HepG2 (cell line): Measurements from ENCODE around the gene ACOT8. TPM values are rescaled to one million over a fixed set of nuclear protein-coding genes. Genes with fewer than 3 reads are reported as not detected.

Experiments used
- CBX1 ChIP-seq: IDR thresholded peaks from one replicate; pipeline ENCODE4 v1.6.1; 2016; ENCODE audit warnings: antibody characterized with exemption, low read depth
- FIP1L1 ChIP-seq: fragments of 200-400 bp; formaldehyde crosslinking; IDR thresholded peaks from 2 replicates; pipeline ENCODE4 v1.6.1; 2018; ENCODE audit warnings: low read depth, mild to moderate bottlenecking, low read length, moderate library complexity, borderline replicate concordance; ENCODE audit not compliant: insufficient read depth
- FOXP1 ChIP-seq, 2 experiments: fragments of 450-650 bp in 1 of 2; IDR thresholded peaks; 2 replicates each; pipeline ENCODE4 v1.6.1; 2017 to 2018; ENCODE audit warnings: antibody characterized with exemption in 1 of 2
- MIXL1 ChIP-seq: IDR thresholded peaks from 2 replicates; pipeline ENCODE4 v1.6.1; 2016
- NFE2L2 ChIP-seq: fragments of 150-350 bp; IDR thresholded peaks from 2 replicates; pipeline ENCODE4 v1.6.1; 2014; ENCODE audit warnings: low read length
- NFIC ChIP-seq: IDR thresholded peaks from 2 replicates; pipeline ENCODE4 v1.6.1; 2012; ENCODE audit warnings: mild to moderate bottlenecking, low read length, inconsistent platforms
- TP53 ChIP-seq: sonication (generic); formaldehyde crosslinking; conservative IDR thresholded peaks from 2 replicates; pipeline ENCODE4 v1.4.0; 2020; ENCODE audit warnings: missing genetic modification reagents
- ZNF598 ChIP-seq: sonication (generic); formaldehyde crosslinking; IDR thresholded peaks from 2 replicates; pipeline ENCODE4 v1.5.1; 2020; ENCODE audit warnings: mild to moderate bottlenecking, missing genetic modification reagents, borderline replicate concordance
- ZNF720 ChIP-seq: sonication (generic); formaldehyde crosslinking; IDR thresholded peaks from 2 replicates; pipeline ENCODE4 v1.4.0; 2020; ENCODE audit warnings: missing genetic modification reagents
- polyA plus RNA-seq, 8 experiments: library from polyadenylated mRNA; depleted of rRNA in 3 of 8; stranded (reverse) in 7 of 8; unstranded in 1 of 8; fragments of >200 nt; fragmentation: Illumina TruSeq in 4 of 8; extraction: Trizol in 4 of 8; gene quantifications; 2 replicates each; pipeline versions ENCODE4 v1.2.1 to v1.2.3, GENCODE V29; 2011 to 2016; ENCODE audit warnings: low read depth in 4 of 8, missing spikeins in 1 of 8, mixed read lengths in 1 of 8; ENCODE audit not compliant: insufficient read depth in 1 of 8
- total RNA-seq, 5 experiments: library from RNA; depleted of rRNA; stranded (reverse); fragments of >200 nt; fragmentation: Illumina TruSeq; extraction: Trizol; gene quantifications; 2 replicates each; pipeline ENCODE4 v1.2.3, GENCODE V29; 2016; ENCODE audit warnings: low read depth in 1 of 5
- TF ChIP-seq, protein P1 (sequence below): sonication (generic); formaldehyde crosslinking; IDR thresholded peaks from 2 replicates; pipeline ENCODE4 v1.5.0; 2020; ENCODE audit warnings: mild to moderate bottlenecking, missing genetic modification reagents, borderline replicate concordance
- TF ChIP-seq, protein P2 (sequence below): sonication (generic); formaldehyde crosslinking; IDR thresholded peaks from 2 replicates; pipeline ENCODE4 v1.9.0; 2021; ENCODE audit warnings: missing genetic modification reagents, borderline replicate concordance
- TF ChIP-seq, protein P3 (sequence below): sonication (generic); formaldehyde crosslinking; IDR thresholded peaks from 2 replicates; pipeline ENCODE4 v1.5.0; 2020; ENCODE audit warnings: mild to moderate bottlenecking, missing genetic modification reagents
- TF ChIP-seq, protein P4 (sequence below): IDR thresholded peaks from 2 replicates; pipeline ENCODE4 v1.6.1; 2016; ENCODE audit warnings: missing biosample characterization, missing genetic modification reagents, low read depth
- TF ChIP-seq, protein P5 (sequence below): sonication (generic); formaldehyde crosslinking; IDR thresholded peaks from 2 replicates; pipeline ENCODE4 v1.5.0; 2020; ENCODE audit warnings: missing genetic modification reagents, mild to moderate bottlenecking, borderline replicate concordance

The ACOT8 gene
- total and polyA plus RNA-seq, 2 of the 13 experiments (the other 11 are each of a cell fraction or from before 2014, with no cell fraction given): 31.4 to 45.5 TPM

DNA sequence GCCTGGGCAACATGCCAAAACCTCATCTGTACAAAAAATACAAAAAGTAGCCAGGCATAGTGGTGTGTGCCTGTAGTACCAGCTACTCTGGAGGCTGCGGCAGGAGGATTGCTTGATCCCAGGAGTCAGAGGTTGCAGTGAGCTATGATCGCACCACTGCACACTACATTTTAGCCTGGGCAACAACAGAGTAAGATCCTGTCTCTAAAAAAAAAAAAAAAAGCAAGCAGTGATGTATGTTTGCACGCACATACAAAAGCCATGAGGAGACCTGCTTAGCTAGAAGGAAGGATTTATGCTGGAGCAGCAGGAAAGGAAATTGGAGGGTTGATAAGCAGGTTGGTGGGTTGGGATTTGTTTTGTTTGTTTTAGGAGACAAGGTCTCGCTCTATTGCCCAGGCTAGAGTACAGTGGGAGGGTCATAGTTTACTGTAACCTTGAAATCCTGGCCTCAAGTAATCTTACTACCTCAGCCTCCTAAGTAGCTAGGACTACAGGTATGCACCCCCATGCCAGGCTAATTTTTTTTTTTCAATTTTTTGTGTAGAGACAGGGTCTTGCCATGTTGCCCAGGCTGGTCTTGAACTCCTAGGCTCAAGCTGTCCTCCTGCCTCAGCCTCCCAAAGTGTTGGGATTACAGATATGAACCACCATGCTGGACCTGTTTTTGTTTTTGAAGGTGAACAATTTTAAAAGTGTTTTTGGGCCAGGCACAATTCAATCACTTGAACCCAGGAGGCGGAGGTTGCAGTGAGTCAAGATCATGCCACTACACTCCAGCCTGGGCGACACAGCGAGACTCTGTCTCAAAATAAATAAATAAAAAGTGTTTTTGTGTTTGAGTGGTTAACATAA, 4.3 kb upstream of the ACOT8 start (continued):
- TF ChIP-seq, protein P1, sequence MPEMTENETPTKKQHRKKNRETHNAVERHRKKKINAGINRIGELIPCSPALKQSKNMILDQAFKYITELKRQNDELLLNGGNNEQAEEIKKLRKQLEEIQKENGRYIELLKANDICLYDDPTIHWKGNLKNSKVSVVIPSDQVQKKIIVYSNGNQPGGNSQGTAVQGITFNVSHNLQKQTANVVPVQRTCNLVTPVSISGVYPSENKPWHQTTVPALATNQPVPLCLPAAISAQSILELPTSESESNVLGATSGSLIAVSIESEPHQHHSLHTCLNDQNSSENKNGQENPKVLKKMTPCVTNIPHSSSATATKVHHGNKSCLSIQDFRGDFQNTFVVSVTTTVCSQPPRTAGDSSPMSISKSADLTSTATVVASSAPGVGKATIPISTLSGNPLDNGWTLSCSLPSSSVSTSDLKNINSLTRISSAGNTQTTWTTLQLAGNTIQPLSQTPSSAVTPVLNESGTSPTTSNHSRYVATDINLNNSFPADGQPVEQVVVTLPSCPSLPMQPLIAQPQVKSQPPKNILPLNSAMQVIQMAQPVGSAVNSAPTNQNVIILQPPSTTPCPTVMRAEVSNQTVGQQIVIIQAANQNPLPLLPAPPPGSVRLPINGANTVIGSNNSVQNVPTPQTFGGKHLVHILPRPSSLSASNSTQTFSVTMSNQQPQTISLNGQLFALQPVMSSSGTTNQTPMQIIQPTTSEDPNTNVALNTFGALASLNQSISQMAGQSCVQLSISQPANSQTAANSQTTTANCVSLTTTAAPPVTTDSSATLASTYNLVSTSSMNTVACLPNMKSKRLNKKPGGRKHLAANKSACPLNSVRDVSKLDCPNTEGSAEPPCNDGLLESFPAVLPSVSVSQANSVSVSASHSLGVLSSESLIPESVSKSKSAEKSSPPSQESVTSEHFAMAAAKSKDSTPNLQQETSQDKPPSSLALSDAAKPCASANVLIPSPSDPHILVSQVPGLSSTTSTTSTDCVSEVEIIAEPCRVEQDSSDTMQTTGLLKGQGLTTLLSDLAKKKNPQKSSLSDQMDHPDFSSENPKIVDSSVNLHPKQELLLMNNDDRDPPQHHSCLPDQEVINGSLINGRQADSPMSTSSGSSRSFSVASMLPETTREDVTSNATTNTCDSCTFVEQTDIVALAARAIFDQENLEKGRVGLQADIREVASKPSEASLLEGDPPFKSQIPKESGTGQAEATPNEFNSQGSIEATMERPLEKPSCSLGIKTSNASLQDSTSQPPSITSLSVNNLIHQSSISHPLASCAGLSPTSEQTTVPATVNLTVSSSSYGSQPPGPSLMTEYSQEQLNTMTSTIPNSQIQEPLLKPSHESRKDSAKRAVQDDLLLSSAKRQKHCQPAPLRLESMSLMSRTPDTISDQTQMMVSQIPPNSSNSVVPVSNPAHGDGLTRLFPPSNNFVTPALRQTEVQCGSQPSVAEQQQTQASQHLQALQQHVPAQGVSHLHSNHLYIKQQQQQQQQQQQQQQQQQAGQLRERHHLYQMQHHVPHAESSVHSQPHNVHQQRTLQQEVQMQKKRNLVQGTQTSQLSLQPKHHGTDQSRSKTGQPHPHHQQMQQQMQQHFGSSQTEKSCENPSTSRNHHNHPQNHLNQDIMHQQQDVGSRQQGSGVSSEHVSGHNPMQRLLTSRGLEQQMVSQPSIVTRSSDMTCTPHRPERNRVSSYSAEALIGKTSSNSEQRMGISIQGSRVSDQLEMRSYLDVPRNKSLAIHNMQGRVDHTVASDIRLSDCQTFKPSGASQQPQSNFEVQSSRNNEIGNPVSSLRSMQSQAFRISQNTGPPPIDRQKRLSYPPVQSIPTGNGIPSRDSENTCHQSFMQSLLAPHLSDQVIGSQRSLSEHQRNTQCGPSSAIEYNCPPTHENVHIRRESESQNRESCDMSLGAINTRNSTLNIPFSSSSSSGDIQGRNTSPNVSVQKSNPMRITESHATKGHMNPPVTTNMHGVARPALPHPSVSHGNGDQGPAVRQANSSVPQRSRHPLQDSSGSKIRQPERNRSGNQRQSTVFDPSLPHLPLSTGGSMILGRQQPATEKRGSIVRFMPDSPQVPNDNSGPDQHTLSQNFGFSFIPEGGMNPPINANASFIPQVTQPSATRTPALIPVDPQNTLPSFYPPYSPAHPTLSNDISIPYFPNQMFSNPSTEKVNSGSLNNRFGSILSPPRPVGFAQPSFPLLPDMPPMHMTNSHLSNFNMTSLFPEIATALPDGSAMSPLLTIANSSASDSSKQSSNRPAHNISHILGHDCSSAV (CRISPR knock-in tag): no peak
- TF ChIP-seq TP53 (CRISPR knock-in tag) (no peak), NFIC (no peak), NFE2L2 (no peak), FOXP1 (IDR thresholded peaks at IDR 0.05) (no peak), FOXP1 (CRISPR knock-in tag; IDR thresholded peaks at IDR 0.05) (peak; percentile 39; the same call in 1 of the 2 replicates), ZNF720 (CRISPR knock-in tag) (no peak), CBX1 (no peak), ZNF598 (CRISPR knock-in tag) (0 out of 2 replicates have a peak, but pooled peaks have one; percentile 61), MIXL1 (CRISPR knock-in tag) (no peak), FIP1L1 (no peak)
- TF ChIP-seq, protein P2, sequence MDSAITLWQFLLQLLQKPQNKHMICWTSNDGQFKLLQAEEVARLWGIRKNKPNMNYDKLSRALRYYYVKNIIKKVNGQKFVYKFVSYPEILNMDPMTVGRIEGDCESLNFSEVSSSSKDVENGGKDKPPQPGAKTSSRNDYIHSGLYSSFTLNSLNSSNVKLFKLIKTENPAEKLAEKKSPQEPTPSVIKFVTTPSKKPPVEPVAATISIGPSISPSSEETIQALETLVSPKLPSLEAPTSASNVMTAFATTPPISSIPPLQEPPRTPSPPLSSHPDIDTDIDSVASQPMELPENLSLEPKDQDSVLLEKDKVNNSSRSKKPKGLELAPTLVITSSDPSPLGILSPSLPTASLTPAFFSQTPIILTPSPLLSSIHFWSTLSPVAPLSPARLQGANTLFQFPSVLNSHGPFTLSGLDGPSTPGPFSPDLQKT: no peak
- TF ChIP-seq, protein P3, sequence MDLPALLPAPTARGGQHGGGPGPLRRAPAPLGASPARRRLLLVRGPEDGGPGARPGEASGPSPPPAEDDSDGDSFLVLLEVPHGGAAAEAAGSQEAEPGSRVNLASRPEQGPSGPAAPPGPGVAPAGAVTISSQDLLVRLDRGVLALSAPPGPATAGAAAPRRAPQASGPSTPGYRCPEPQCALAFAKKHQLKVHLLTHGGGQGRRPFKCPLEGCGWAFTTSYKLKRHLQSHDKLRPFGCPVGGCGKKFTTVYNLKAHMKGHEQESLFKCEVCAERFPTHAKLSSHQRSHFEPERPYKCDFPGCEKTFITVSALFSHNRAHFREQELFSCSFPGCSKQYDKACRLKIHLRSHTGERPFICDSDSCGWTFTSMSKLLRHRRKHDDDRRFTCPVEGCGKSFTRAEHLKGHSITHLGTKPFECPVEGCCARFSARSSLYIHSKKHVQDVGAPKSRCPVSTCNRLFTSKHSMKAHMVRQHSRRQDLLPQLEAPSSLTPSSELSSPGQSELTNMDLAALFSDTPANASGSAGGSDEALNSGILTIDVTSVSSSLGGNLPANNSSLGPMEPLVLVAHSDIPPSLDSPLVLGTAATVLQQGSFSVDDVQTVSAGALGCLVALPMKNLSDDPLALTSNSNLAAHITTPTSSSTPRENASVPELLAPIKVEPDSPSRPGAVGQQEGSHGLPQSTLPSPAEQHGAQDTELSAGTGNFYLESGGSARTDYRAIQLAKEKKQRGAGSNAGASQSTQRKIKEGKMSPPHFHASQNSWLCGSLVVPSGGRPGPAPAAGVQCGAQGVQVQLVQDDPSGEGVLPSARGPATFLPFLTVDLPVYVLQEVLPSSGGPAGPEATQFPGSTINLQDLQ: no peak
- TF ChIP-seq, protein P4, sequence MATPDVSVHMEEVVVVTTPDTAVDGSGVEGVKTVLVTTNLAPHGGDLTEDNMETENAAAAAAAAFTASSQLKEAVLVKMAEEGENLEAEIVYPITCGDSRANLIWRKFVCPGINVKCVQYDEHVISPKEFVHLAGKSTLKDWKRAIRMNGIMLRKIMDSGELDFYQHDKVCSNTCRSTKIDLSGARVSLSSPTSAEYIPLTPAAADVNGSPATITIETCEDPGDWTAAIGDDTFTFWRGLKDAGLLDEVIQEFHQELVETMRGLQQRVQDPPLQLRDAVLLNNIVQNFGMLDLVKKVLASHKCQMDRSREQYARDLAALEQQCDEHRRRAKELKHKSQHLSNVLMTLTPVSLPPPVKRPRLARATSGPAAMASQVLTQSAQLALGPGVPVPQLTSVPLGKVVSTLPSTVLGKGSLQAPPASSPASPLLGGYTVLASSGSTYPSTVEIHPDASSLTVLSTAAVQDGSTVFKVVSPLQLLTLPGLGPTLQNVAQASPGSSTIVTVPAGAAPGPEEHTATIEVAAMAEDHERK (CRISPR knock-in tag): no peak
- TF ChIP-seq, protein P5, sequence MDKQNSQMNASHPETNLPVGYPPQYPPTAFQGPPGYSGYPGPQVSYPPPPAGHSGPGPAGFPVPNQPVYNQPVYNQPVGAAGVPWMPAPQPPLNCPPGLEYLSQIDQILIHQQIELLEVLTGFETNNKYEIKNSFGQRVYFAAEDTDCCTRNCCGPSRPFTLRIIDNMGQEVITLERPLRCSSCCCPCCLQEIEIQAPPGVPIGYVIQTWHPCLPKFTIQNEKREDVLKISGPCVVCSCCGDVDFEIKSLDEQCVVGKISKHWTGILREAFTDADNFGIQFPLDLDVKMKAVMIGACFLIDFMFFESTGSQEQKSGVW (CRISPR knock-in tag): no peak
